AG20443 (cell line): ENCODE measurements around the gene ORMDL2.
"Not testable (repeated sequence)": the region's sequence is repeated elsewhere in the genome, so short reads cannot be mapped to it uniquely, and the experiment has no call there.

Experiments used
- DNase-seq: peaks from one replicate; pipeline ENCODE4 v3.0.0; 2012; ENCODE audit warnings: low spot score, mixed read lengths

Gene ORMDL2

GRCh38 chr12:55852740-55853139, 34.9 kb downstream of the ORMDL2 start:
- no peak for DNase-seq

GRCh38 chr12:55861396-55861795, 43.6 kb downstream of the ORMDL2 start:
- no peak for DNase-seq

GRCh38 chr12:55861871-55862270, 44.0 kb downstream of the ORMDL2 start:
- no peak for DNase-seq

GRCh38 chr12:55862286-55862685, 44.4 kb downstream of the ORMDL2 start:
- DNase-seq: no peak

- not testable (repeated sequence) for DNase-seq
These were observed 45.1 kb downstream of the ORMDL2 start for GRCh38 chr12:55862931-55863330.

GRCh38 chr12:55865327-55865726, 47.5 kb downstream of the ORMDL2 start:
- no peak for DNase-seq

GRCh38 chr12:55866454-55867004, 48.7 kb downstream of the ORMDL2 start:
- not testable (repeated sequence) for DNase-seq
